Measurements from ENCODE around the gene ZNF574.
"Not testable (repeated sequence)": the region's sequence is repeated elsewhere in the genome, so short reads cannot be mapped to it uniquely, and the experiment has no call there.

Gene ZNF574

DNA sequence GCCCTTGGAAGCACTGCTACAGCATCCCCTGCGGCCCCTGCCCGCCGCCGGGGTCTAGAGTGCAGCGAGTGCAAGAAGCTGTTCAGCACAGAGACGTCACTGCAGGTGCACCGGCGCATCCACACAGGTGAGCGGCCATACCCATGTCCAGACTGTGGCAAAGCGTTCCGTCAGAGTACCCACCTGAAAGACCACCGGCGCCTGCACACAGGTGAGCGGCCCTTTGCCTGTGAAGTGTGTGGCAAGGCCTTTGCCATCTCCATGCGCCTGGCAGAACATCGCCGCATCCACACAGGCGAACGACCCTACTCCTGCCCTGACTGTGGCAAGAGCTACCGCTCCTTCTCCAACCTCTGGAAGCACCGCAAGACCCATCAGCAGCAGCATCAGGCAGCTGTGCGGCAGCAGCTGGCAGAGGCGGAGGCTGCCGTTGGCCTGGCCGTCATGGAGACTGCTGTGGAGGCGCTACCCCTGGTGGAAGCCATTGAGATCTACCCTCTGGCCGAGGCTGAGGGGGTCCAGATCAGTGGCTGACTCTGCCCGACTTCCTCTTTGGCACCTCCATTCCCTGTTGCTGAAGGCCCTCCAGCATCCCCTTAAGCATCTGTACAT is 4.9 kb downstream of the ZNF574 start:
- DNase-seq (ENCODE audit: low read depth in 3 of 3) = no peak

DNA sequence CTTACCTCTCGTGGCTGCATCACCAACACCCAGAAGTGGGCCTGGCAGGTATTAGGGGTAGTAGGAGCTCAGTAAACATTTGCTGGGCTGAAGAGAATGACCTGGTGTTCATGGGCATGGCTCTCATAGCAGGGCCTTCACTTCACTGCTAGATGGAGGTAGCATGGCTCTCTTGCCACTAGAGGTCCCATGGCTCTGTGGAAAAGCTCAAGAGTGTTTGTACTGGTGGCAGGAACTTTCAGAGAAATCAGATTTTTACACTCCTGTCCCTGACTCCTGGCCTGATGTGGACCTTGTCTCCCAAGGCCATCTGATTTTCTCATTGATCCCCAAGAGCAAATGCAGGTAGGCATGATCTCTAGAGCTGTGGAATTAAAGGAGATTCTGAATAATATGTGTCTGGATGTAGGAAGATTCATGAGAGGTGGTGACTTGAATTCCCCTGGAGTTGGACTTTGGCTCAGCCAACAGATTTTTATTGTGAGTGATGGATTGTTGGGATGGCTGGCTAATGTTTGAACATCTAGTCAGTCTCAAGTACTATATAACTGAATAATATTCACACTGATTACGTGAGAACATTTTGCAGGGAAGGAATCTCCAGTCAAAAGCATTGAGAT is 5.7 kb downstream of the ZNF574 start:
- DNase-seq (ENCODE audit: low read depth in 3 of 3) = no peak

DNA sequence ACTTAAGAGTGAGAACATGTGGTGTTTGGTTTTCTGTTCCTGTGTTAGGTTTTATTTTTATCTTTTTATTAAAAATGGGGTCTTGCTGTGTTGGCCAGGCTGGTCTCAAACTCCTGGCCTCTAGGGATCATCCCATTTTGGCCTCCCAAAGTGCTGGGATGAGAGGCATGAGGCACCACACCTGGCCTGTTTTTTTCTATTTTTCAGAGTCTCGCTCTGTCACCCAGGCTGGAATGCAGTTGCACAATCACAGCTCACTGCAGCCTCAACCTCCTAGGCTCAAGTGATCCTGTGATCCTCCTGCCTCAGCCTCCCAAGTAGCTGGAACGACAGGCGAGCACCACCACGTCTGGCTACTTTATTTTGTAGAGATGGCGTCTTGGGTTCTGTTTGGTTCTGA is 7.6 kb downstream of the ZNF574 start:
- DNase-seq (ENCODE audit: low read depth in 3 of 3) = no peak

DNA sequence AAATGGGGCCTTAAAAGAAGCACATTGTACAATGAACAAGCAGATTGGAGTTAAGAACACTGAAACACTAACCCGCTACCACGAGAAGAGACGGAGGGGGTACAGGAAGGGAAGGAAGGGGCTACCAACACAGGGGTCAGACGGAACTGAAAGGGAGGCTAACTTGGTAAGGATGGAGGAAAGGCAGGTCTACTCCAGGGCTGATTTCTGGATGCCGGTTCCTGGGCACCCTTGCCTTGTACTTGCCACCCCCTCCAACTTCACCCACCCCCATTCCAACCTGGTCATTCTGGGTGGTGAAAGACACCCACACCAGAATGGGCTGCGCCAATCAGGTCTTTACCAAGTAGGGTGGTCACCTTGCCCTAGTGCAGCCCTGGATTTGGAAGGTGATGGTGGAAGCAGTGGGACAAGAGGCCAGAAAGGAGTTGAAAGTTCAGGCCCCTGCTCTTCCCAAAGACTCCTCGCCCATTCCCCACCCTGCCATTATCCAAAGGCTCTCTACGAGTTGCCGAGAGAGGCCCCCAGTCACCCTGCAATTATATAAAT is 10.3 kb downstream of the ZNF574 start:
- DNase-seq (ENCODE audit: low read depth in 3 of 3) = no peak

DNA sequence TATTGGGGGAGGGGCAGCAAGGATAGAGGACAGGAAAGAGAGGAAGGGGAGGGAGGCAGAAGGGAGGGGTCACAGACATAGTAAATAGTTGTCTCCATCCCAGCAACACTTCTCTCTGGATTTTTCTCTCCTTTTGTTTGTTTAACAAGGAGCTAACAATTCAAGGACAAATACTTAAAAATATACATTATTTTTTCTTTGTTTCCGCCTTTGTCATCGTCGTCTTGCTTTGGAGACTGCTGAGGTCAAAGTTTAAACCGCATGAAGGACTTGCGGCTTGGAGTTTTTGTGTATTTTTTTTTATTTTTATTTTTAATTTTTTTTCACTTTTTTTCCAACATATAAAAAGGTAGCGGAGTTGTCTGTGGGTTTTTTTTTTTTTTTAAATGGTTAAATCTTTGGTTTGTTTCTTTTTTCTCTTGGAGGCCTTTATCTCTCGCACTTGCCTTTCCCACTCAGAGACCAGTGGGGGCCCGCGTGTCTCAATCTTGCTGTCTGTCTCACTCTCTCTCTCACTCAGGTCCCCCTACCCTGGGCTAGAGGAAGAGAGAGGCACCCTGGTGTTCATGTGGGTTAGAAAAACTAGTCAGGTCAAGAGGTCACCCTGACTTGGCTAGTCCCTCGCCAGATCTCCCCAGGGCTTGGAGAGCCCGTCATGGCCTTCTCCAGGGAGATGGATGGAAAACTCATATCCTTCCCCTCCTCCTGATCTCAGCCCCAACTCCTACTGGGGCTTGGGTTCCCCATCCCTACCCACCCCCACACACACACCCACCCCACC is 11.0 kb downstream of the ZNF574 start:
- no peak for DNase-seq (ENCODE audit: low read depth in 3 of 3)

DNA sequence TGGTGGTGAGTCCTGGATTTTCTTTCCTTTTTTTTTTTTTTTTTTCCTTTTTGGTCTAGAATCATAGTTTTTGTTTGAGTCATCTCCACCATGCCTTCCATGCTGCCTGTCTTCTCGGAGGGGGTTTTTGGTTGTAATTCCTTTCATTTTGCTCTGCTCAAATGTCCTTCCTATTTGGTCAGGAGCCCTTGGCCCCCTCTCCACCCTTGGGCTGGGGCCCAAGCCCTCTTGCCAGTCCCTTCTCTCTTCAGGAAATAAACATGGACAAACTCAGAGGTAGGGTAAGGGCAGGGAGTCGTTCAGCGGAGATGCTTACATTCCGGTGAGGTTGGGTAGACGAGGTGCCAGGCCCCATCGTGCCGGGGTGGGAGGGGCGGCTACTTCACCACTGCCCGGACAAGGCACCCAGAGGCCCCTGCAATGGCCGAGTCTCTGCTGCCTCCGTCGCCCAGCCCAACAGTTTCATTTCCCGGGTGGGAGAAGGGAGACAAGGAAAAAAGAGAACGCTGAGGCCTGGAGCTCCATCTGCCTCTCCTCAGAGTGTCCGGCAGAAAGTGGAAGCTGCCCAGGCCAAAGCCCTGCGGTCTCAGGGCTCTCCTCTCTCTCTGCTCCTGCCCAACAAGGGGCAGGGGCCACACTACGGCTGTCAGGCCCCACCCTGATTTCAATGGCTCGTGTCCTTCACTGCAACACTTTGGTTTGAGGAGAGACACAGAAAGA is 12.7 kb downstream of the ZNF574 start:
- no peak for DNase-seq (ENCODE audit: low read depth in 3 of 3)

DNA sequence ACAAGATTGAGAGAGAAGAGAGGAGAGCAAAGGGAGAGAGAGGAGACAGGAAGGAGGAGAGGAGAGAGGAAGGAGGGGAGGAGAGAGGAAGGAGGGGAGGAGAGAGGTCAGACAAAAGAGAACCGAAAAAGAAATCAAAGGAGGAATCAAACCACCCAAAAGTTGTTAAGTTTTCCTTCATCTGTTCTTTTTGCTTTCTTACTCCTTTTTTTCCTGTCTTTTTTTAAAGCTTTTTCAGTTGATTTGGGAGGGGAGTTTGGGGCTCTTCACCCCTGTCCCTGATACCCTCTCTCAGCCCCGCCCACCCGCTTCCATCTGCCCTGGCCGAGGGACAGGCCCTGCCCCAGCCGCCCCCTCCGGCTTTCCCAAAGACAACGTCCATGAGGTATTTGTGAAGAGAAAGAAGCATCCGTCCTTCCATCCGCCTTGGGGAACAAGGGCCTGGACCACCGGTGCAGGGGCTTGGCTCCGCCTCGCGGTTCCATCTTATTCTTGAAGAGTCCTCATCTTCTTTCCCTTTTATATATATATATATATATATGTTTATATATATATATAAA is 13.3 kb downstream of the ZNF574 start:
- no peak for DNase-seq (ENCODE audit: low read depth in 3 of 3)

DNA sequence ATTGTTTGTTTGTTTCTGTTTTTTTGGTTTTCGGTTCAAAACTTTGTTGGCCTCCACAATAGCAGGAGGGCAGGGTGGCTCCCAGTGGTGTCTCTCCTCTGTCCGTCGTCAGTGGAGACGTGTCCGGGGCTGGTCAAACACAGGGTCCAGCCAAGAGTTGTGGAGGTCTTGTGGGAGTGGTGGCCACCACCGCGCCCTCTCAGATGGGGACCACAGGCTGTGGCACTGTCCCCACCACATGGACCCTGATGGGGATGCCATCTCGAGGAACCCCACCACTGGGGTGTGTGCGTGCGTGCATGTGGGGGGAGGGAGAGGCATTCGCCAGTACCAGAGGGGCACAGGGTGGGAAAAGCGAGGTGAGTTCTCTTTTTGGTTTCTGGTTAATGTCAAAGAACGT is 13.8 kb downstream of the ZNF574 start:
- DNase-seq (ENCODE audit: low read depth in 3 of 3) = no peak

DNA sequence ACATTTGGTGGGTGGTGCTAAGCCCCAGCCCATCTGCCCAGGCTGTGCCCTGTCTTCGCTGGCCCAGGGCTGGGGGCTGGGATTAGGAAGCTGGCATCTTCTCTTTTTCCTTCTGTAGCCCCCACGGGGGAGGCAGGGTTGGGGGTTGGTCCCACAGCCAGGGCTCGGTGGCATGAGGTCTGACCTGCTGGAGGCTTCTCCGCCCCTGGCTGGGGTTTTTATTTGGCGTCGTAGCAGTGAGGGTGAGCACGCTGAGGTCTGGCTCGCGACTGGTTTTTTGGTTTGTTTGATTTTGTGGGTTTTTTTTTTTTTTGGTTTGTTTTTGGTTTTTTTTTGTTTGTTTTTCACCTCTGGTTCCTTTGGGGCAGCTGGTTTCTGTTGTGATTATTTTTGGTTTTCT is 14.7 kb downstream of the ZNF574 start:
- DNase-seq (ENCODE audit: low read depth in 3 of 3) = no peak

DNA sequence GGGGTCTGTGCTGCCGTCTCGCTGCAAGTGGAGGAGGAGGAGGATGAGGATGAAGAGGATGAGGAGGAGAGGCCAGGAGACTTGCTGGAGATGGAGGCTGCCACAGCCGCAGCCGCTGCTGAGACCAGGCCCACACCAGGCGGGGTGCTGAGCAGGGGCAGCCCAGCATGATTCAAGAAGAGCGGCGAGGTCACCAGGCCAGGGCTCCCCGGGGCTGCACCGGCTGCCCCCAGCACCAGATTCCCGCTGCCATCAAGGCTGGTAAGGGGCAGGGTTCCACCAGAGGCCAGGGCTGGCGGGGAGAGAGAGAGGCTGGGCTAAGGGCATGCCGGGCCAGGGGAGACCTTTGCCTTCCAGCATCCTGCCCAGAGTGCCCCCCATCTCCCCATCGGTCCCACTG is 15.3 kb downstream of the ZNF574 start:
- DNase-seq (ENCODE audit: low read depth in 3 of 3) = no peak

DNA sequence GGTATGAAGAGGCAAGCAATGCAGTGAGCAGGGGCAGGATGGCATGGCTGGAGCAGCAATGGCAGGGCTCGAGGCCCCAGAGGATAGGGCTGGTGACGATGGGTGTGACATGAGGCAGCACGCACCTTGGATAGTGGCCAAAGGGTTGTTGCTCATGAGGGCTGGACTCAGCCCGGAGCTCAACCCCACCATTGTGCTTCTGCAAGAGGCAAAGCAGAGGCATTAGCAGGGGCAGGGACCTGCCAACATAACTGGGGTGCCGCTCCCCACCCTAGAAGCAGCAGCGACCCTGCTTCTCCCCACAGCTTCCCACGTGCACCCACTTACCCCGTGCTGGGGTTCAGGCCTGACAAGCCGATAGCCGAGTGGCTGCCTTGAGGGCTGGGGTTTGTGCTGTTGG is 15.8 kb downstream of the ZNF574 start:
- no peak for DNase-seq (ENCODE audit: low read depth in 3 of 3)

DNA sequence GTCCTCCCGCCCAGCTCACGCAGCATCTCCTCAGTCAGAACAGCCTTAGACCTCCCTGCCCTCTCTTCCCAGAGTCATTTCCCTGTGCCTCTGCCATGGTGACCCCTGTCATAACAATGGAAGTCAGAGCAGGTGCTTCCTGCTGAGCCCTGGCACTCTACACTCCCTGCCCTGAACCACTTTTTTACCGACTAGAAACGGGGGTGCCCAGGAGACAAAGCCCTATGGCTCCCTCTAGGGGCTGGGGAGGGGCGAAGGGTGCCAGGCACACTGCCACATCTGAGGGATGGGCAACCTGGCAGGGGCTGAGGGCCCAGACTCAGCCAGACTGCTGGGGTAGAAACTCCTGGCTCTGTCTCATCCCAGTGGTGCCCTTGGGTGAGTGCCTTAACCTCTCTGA is 16.4 kb downstream of the ZNF574 start:
- DNase-seq (ENCODE audit: low read depth in 3 of 3) = no peak

DNA sequence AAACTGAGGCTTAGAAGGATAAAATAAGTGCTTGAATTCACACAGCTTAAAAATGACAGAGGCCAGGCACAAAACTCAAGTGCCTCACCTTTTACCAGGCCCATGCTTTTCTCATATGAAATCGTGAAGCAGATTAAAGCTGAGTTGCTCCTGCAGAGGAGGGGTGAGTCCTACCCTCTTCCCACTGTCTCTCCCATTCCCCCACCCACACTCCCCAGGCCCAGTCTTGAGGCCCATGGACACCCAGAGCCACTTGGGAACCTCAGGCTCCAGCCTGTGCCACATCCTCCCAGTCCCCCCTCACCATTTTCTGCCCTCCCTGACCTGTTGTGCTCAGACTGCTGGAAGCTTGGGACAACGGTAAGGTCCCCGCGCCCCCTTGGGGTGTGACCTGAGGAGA is 17.5 kb downstream of the ZNF574 start:
- no peak for DNase-seq (ENCODE audit: low read depth in 3 of 3)

DNA sequence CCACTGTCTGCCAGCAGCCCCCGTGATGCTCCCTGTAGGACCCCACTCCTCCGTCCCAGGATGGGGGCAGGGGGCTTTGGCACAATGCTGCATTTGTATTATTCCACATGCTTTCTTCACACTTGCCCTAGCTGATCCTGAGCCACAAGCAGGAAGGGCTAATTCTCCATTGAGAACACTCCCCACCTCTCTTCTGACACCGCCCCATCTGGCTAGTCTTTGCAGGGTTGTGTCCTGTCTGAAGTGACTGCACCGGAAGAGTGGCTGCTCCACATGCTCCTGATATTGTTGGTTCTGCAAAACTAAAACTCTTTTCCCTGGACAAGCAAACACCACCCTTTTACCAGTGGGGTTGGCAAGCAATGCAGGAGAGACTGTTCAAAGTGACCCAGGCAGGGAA is 18.0 kb downstream of the ZNF574 start:
- no peak for DNase-seq (ENCODE audit: low read depth in 3 of 3)

DNA sequence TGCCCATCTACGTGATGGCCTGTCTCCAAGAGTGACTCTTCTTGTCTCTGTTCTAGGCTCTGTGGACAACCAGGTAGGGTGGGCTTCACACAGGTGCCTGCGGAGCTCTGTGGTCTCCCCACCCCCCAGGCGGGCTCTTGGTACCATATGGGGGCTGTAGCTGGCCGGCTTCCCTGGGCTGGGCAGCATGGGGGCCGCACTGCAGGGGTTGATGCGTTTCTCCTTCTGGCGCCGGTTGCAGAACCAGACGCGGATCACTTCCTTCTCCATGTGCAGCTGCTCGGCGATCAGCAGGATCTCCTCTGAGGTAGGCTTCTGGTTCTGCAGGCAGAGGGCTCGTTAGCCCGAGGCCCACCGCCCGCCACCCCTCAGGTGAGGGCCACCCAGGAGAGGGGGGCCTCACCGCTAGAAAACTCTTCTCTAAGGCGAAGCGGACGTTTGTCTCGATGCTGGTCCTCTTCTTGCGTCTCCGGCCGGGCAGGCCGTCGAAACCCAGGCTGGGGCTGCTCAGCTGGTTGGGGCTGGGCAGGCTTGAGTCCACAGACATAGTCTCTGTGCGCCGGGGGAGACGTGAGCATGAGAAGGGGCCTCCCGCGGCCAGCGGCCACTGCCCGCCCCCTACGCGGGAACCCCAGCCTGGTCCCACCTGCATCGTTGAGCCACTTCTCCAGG is 19.3 kb downstream of the ZNF574 start:
- no peak for DNase-seq (ENCODE audit: low read depth in 3 of 3)

DNA sequence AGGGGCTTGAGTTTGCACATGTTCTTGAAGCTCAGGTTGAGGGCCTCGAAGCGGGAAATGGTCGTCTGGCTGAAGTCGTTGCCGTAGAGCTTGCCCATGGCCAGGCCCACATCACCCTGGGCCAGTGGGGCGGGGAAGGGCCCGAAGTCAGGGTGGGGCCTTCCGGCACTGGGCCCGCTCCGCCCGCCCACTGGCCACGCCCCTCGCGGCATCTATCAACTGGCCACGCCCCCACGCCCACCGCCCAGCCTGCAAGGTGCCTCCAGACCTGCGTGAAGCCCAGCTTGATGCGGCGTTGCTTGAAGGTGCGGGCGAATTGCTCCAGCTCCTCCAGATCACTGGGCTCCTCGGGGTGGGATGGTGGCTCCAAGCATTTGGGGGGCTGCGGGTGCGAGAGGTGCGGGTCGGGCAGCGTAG is 19.9 kb downstream of the ZNF574 start:
- no peak for DNase-seq (ENCODE audit: low read depth in 3 of 3)

DNA sequence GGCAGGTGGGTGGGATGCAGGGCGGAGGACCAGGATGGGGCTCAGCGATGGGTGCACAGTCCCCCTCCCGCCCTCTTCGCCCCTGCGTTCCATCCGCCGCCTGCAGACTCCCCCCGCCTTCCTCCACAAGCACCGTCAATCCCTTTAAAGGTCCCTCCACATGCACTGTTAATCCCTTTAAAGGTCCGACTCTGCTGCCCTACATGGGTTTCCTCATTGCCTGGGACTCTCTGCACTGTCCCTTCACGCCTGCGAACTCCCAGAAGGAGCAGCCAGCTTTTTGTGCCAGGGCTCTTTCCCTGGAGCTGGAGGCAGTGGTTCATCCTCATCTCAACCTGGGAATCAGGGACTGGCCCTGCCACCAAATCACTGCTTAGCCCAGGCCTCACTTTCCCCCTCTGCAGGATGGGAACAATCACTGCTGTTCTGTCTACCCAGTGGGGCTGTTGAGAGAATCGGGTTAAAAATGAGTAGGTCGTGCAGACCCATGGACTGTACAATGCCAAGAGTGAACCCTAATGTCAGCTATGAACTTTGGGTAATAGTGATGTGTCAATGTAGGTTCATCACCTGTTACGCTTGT is 20.4 kb downstream of the ZNF574 start:
- no peak for DNase-seq (ENCODE audit: low read depth in 3 of 3)

DNA sequence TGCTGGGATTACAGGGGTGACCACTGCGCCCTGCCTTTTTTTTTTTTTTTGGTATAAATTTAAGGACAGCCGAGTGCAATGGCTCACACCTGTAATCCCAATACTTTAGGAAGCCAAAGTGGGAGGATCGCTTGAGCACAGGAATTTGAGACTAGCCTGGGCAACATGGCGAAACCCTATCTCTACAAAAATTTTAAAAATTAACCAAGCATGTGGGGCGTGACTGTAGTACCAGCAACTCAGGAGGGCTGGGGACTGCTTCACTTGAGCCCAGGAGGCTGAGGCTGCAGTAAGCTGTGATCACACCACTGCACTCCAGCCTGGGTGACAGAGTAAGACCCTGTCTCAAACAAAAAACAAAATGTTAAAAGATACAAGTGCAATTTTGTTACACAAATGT is 21.5 kb downstream of the ZNF574 start:
- DNase-seq (ENCODE audit: low read depth in 3 of 3) = no peak

DNA sequence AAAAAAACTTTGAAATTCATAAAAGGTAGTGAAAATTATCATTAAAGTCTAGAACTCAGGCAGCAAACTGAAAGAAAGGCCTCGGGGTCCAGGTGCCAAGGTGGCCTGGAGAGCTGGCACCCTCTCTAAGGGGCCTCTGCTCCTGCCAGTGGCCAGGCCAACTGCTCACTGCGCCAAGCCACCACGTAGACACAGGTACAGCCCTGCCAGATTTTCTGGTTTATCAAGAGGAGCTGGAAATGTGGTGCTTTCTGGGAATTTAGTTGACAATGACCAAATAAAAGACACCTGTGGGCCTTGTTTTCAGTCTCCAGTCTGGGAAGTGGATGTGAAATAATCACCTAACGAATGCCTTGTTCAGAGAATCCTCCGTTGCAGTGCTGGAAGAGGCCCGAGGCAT is 22.8 kb downstream of the ZNF574 start:
- DNase-seq (ENCODE audit: low read depth in 3 of 3) = no peak

DNA sequence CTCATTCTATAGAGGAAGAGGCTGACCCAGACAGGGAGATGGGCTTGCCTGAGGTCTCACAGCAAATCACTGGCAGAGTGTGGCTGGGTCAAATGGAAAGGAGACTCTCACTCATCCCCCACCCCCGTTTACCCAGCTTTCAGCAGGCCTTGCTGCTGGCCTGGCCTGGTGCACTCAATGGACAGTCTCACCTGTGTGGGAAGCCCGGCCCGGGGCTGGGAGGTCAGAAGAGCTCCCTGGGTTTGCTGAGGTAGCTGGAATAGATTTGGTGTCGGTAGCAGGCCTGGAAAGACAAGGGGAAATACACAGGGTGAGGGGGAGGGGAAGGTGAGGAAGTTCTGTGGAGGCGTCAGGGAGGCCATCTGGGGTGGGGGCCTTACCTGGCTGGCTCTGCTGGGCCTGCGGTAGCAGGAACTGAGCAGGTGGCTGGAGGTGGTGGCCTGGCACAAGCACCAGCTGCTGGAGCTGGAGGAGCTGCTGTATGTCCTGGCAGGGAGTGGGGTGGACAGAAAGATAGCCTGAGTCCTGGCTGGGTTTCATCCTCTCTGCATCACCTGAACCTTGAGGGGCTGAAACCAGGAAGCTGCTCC is 23.5 kb downstream of the ZNF574 start:
- DNase-seq (ENCODE audit: low read depth in 3 of 3) = no peak

DNA sequence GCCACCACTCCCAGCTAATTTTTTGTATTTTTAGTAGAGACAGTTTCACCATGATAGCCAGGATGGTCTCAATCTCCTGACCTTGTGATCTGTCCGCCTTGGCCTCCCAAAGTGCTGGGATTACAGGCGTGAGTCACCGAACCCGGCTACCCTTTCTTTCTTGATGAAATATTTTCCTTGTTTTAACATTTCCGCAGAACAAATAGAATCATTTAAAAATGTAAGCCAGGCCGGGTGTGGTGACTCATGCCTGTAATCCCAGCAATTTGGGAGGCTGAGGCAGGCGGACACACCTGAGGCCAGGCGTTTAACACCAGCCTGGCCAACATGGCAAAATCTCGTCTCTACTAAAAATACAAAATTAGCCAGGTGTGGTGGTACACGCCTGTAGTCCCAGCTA is 24.3 kb downstream of the ZNF574 start:
- DNase-seq (ENCODE audit: low read depth in 3 of 3) = not testable (repeated sequence)
